ENCODE measurements around the gene TRIM75. TPM values are rescaled to one million over a fixed set of nuclear protein-coding genes. Genes with fewer than 3 reads are reported as not detected.
A peak's percentile ranks its signal among the peaks of the same experiment; 100 is the strongest.
"Not testable (repeated sequence)": the region's sequence is repeated elsewhere in the genome, so short reads cannot be mapped to it uniquely, and the experiment has no call there.

TRIM75 gene
- total RNA-seq, 1 donor from 2014 or later: not detected

DNA sequence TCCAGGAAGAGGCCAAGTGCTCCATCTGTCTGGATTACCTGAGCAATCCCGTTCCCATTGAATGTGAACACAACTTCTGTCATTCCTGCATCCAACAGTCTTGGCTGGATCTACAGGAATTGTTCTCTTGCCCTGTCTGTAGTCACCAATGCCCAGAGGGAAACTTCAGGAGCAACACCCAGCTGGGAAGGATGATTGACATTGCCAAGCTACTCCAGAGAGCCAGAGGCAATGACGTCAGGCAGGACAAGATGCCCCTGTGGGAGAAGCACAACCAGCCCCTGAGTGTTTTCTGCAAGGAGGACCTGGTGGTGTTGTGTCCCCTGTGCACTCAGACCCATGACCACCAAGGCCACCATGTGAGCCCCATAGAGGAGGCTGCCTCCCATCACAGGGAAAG is 43.2 kb upstream of the TRIM75 start:
- no peak for DNase-seq (ENCODE audit: low spot score)
- Mint-ChIP-seq H3K27me3 (ENCODE audit: low read depth) (peaks cover 2% of the 10 kb centered on the region), H3K4me1 (ENCODE audit: low read depth) (no peaks in the 10 kb centered on the region), H3K4me3 (ENCODE audit: unreplicated experiment) (no peak overlapping the region), H3K36me3 (ENCODE audit: low read depth) (no peaks in the 10 kb centered on the region), H3K27ac (ENCODE audit: unreplicated experiment) (no peak overlapping the region), H3K9me3 (ENCODE audit: low read depth) (no peaks in the 10 kb centered on the region)
- TF ChIP-seq, protein P1, sequence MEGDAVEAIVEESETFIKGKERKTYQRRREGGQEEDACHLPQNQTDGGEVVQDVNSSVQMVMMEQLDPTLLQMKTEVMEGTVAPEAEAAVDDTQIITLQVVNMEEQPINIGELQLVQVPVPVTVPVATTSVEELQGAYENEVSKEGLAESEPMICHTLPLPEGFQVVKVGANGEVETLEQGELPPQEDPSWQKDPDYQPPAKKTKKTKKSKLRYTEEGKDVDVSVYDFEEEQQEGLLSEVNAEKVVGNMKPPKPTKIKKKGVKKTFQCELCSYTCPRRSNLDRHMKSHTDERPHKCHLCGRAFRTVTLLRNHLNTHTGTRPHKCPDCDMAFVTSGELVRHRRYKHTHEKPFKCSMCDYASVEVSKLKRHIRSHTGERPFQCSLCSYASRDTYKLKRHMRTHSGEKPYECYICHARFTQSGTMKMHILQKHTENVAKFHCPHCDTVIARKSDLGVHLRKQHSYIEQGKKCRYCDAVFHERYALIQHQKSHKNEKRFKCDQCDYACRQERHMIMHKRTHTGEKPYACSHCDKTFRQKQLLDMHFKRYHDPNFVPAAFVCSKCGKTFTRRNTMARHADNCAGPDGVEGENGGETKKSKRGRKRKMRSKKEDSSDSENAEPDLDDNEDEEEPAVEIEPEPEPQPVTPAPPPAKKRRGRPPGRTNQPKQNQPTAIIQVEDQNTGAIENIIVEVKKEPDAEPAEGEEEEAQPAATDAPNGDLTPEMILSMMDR (IDR thresholded peaks at IDR 0.05): no peak

- H3K27ac Mint-ChIP-seq (ENCODE audit: unreplicated experiment): no peak overlapping the region
- no peak overlapping the region for H3K4me3 Mint-ChIP-seq (ENCODE audit: unreplicated experiment)
- no peak for DNase-seq (ENCODE audit: low spot score)
- H3K9me3 Mint-ChIP-seq (ENCODE audit: low read depth): no peaks in the 10 kb centered on the region
- H3K27me3 Mint-ChIP-seq (ENCODE audit: low read depth): peaks cover 2% of the 10 kb centered on the region
- H3K36me3 Mint-ChIP-seq (ENCODE audit: low read depth): no peaks in the 10 kb centered on the region
- no peaks in the 10 kb centered on the region for H3K4me1 Mint-ChIP-seq (ENCODE audit: low read depth)
- TF ChIP-seq, protein P1 (IDR thresholded peaks at IDR 0.05): no peak
Measured at GRCh38 chr4:165010991-165011390, 42.7 kb upstream of the TRIM75 start.

DNA sequence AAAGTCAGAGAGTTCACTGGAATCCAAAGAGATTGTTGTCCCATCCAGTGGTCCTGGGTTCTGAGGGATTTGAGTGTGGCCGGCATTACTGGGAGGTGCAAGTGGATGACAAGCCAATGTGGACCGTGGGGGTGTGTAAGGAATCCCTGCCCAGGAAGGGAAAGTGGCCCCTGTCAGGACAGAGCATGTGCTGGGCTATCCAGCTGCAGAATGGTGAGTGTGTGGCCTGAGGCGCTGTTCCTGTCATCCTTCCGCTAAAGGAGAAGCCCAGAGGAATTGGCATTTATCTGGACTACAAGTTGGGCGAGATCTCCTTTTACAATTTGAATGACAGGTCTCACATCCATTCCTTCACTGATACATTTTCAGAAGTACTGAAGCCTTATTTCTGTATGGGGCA is 42.3 kb upstream of the TRIM75 start:
- Mint-ChIP-seq H3K4me3 (ENCODE audit: unreplicated experiment) (no peak overlapping the region), H3K27me3 (ENCODE audit: low read depth) (peaks cover 2% of the 10 kb centered on the region), H3K9me3 (ENCODE audit: low read depth) (no peaks in the 10 kb centered on the region), H3K4me1 (ENCODE audit: low read depth) (no peaks in the 10 kb centered on the region), H3K27ac (ENCODE audit: unreplicated experiment) (no peak overlapping the region), H3K36me3 (ENCODE audit: low read depth) (no peaks in the 10 kb centered on the region)
- TF ChIP-seq, protein P1 (IDR thresholded peaks at IDR 0.05): no peak
- no peak for DNase-seq (ENCODE audit: low spot score)

DNA sequence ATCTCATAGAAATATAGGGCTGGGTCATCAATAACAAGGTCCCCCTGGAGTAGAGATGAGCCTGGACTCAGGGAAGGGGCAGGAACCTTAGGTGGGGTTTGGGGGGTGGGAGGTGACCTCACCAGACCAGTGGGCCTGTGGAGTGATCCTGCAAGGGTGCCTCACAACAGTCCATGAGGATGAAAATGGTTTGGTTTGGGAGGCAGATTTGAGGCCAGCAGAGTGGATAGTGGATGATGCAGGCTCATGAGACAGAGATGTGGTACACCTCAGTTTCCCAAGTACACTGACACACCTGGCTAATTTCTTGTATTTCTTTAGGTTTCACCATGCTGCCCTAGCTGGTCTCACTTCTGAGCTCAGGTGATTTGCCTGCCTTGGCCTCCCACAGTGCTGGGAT is 40.0 kb upstream of the TRIM75 start:
- Mint-ChIP-seq H3K27ac (ENCODE audit: unreplicated experiment) (no peak overlapping the region), H3K36me3 (ENCODE audit: low read depth) (no peaks in the 10 kb centered on the region), H3K9me3 (ENCODE audit: low read depth) (no peaks in the 10 kb centered on the region), H3K4me1 (ENCODE audit: low read depth) (no peaks in the 10 kb centered on the region), H3K4me3 (ENCODE audit: unreplicated experiment) (no peak overlapping the region), H3K27me3 (ENCODE audit: low read depth) (peaks cover 7% of the 10 kb centered on the region)
- DNase-seq (ENCODE audit: low spot score): no peak
- TF ChIP-seq, protein P1 (IDR thresholded peaks at IDR 0.05): no peak

- H3K4me1 Mint-ChIP-seq (ENCODE audit: low read depth): no peaks in the 10 kb centered on the region
Measured at GRCh38 chr4:165016971-165017370, 36.7 kb upstream of the TRIM75 start.

GRCh38 chr4:165019995-165020394 is 33.7 kb upstream of the TRIM75 start:
- H3K27ac Mint-ChIP-seq (ENCODE audit: unreplicated experiment); H3K4me3 Mint-ChIP-seq (ENCODE audit: unreplicated experiment); H3K36me3 Mint-ChIP-seq (ENCODE audit: low read depth); H3K9me3 Mint-ChIP-seq (ENCODE audit: low read depth); H3K27me3 Mint-ChIP-seq (ENCODE audit: low read depth); DNase-seq (ENCODE audit: low spot score); H3K4me1 Mint-ChIP-seq (ENCODE audit: low read depth): not testable (repeated sequence)

More at GRCh38 chr4:165016971-165017370, 36.7 kb upstream of the TRIM75 start:
- H3K36me3 Mint-ChIP-seq (ENCODE audit: low read depth): no peaks in the 10 kb centered on the region
- H3K9me3 Mint-ChIP-seq (ENCODE audit: low read depth): no peaks in the 10 kb centered on the region
- no peak for DNase-seq (ENCODE audit: low spot score)
- H3K27ac Mint-ChIP-seq (ENCODE audit: unreplicated experiment): no peak overlapping the region
- TF ChIP-seq, protein P1 (IDR thresholded peaks at IDR 0.05): peak; percentile 38
- H3K4me3 Mint-ChIP-seq (ENCODE audit: unreplicated experiment): no peak overlapping the region
- H3K27me3 Mint-ChIP-seq (ENCODE audit: low read depth): peaks cover 8% of the 10 kb centered on the region

- H3K27me3 Mint-ChIP-seq (ENCODE audit: low read depth); H3K36me3 Mint-ChIP-seq (ENCODE audit: low read depth); H3K4me3 Mint-ChIP-seq (ENCODE audit: unreplicated experiment); H3K9me3 Mint-ChIP-seq (ENCODE audit: low read depth); H3K27ac Mint-ChIP-seq (ENCODE audit: unreplicated experiment); DNase-seq (ENCODE audit: low spot score); H3K4me1 Mint-ChIP-seq (ENCODE audit: low read depth): not testable (repeated sequence)
Measured at GRCh38 chr4:165025782-165026181, 27.9 kb upstream of the TRIM75 start.

Measured in chondrocyte (in vitro differentiated cells).